HG02763 (cell line): ENCODE measurements around the gene TMIE.

Source experiments
- ATAC-seq: cut with Tn5 transposase; IDR thresholded peaks from one replicate; pipeline ENCODE4 v1.9.1; 2021; ENCODE audit warnings: mild to moderate bottlenecking, moderate library complexity; ENCODE audit not compliant: unreplicated experiment

TMIE gene

GRCh38 chr3:46701181-46701939 is at the start of gene TMIE:
Gene TMIE (plus strand): TSS chr3:46701392. CDS start chr3:46701488, 96 bp downstream.
- no peak for ATAC-seq

GRCh38 chr3:46655271-46655670 is 45.9 kb upstream of the TMIE start:
- no peak for ATAC-seq

GRCh38 chr3:46656778-46657556 is 44.2 kb upstream of the TMIE start:
- no peak for ATAC-seq

- ATAC-seq, result no peak
Measured at GRCh38 chr3:46659285-46659684, 41.9 kb upstream of the TMIE start.

GRCh38 chr3:46660003-46660402 is 41.2 kb upstream of the TMIE start:
- no peak for ATAC-seq

GRCh38 chr3:46660543-46661523 is 40.4 kb upstream of the TMIE start:
- no peak for ATAC-seq

GRCh38 chr3:46661776-46662766 is 39.1 kb upstream of the TMIE start:
- ATAC-seq, result no peak

GRCh38 chr3:46662771-46663551 is 38.2 kb upstream of the TMIE start:
- ATAC-seq, result no peak

GRCh38 chr3:46663591-46664135 is 37.5 kb upstream of the TMIE start:
- ATAC-seq, result no peak

GRCh38 chr3:46664188-46664970 is 36.8 kb upstream of the TMIE start:
- no peak for ATAC-seq

GRCh38 chr3:46664971-46665762 is 36.0 kb upstream of the TMIE start:
- ATAC-seq, result no peak

GRCh38 chr3:46665763-46666452 is 35.3 kb upstream of the TMIE start:
- ATAC-seq, result no peak

- ATAC-seq, result no peak
Measured at GRCh38 chr3:46666453-46666845, 34.7 kb upstream of the TMIE start.

- ATAC-seq, result no peak
Measured at GRCh38 chr3:46667061-46667621, 34.1 kb upstream of the TMIE start.

GRCh38 chr3:46667657-46668056 is 33.5 kb upstream of the TMIE start:
- ATAC-seq, result no peak

GRCh38 chr3:46668116-46668515 is 33.1 kb upstream of the TMIE start:
- ATAC-seq, result no peak
